Kidney (tissue), 14 donors: ENCODE results near the gene UBE2Z. TPM values are rescaled to one million over a fixed set of nuclear protein-coding genes. Genes with fewer than 3 reads are reported as not detected.

Experiments used
- DNase-seq, 5 donors: peaks; one replicate each; pipeline ENCODE4 v3.0.0-alpha.2; 2013 to 2020
- FAIRE-seq: peaks from 2 replicates; lab custom pipeline; 2012; peaks lifted over from hg19 to GRCh38; lab: Jason Lieb, UNC
- H3K27ac ChIP-seq, 2 donors: one replicate each; pipeline ENCODE4 v1.7.0; 2013; ENCODE audit warnings: low read depth in 2 of 2, low read length in 2 of 2, inconsistent platforms in 1 of 2
- H3K27me3 ChIP-seq: one replicate; pipeline ENCODE4 v1.7.1; 2013; ENCODE audit warnings: low read length, inconsistent platforms; ENCODE audit not compliant: control insufficient read depth, insufficient read depth
- H3K36me3 ChIP-seq, 3 donors: one replicate each; pipeline versions ENCODE4 v1.7.0 to v1.7.1; 2013; ENCODE audit warnings: low read length in 3 of 3, control low read depth in 1 of 3, inconsistent platforms in 1 of 3; ENCODE audit not compliant: insufficient read depth in 3 of 3, control insufficient read depth in 2 of 3
- H3K4me1 ChIP-seq, 3 donors: one replicate each; pipeline versions ENCODE4 v1.7.0 to v1.7.1; 2013; ENCODE audit warnings: low read length in 3 of 3, inconsistent platforms in 1 of 3, low read depth in 1 of 3; ENCODE audit not compliant: control insufficient read depth in 2 of 3, insufficient read depth in 2 of 3
- H3K4me3 ChIP-seq, 3 donors: one replicate each; pipeline versions ENCODE4 v1.7.0 to v1.8.1; 2013; ENCODE audit warnings: low read length in 3 of 3, control low read depth in 1 of 3, inconsistent platforms in 1 of 3
- H3K9ac ChIP-seq, 3 donors: one replicate each; pipeline versions ENCODE4 v1.7.0 to v1.7.1; 2013; ENCODE audit warnings: low read length in 3 of 3, control low read depth in 1 of 3, inconsistent platforms in 1 of 3
- H3K9me3 ChIP-seq, 3 donors: one replicate each; pipeline versions ENCODE4 v1.7.0 to v1.7.1; 2013; ENCODE audit warnings: low read length in 3 of 3, control low read depth in 1 of 3, inconsistent platforms in 1 of 3; ENCODE audit not compliant: control insufficient read depth in 2 of 3, insufficient read depth in 1 of 3
- intact Hi-C: fragments of 100-400 bp; cut with DNase I; formaldehyde crosslinking; loops from one replicate; pipeline ENCODE4 v1.11.1; 2022
- polyA plus RNA-seq: library from polyadenylated mRNA; stranded (reverse); fragments of 350-450 nt; fragmentation: Illumina TruSeq; extraction: RNeasy Lipid Tissue Mini Kit (QIAGEN cat#74804); gene quantifications from one replicate; pipeline ENCODE4 v1.2.3, GENCODE V29; 2014; ENCODE audit warnings: low read depth, low replicate concordance; ENCODE audit not compliant: insufficient read depth
- total RNA-seq: library from RNA; stranded (reverse); fragmentation: NEBNext Ultra II Directional; extraction: Animal tissue kit (Norgen Biotek cat#: 25700); gene quantifications from one replicate; pipeline ENCODE4 v1.2.1, GENCODE V29; 2021
- TF ChIP-seq, protein P1 (sequence below): IDR thresholded peaks from 3 replicates; pipeline ENCODE4 v1.5.1; 2012; ENCODE audit warnings: mild to moderate bottlenecking, moderate library complexity, borderline replicate concordance; ENCODE audit not compliant: insufficient read depth; ENCODE audit errors: extremely low read depth
- donor health status: control.
- donor health status: control.
- donor health status: control.
- donor health status: control.
- donor health status: control.
- donor health status: DM: yes; HTN: yes; CAD: no.
- donor health status: Normal renal cell carcinoma (clear cell type).

UBE2Z gene
- total and polyA plus RNA-seq, 2 donors from 2014 or later, result 47.5 to 86.7 TPM

DNA sequence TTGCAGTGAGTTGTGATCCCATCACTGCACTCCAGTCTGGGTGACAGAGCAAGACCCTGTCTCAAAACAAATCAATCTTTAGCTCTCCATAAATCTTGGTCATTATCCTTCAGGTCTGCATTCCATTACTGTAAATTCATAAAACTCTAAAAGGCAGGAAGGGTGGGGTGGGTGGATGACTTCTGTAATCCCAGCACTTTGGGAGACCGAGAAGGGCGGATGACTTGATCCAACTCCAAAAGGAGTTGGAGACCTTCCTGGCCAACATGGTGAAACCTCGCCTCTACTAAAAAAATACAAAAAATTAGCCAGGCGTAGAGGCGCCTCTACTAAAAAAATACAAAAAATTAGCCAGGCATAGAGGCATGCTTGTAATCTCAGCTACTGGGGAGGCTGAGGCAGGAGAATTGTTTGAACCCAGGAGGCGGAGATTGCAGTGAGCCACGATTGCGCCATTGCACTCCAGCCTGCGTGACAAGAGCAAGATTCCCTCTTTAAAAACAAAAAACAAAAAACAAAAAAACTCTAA, 2.2 kb upstream of the UBE2Z start:
- Histone ChIP-seq H3K4me1 (peaks cover 0 to 18% (median 14%) of the 10 kb centered on the region in 3 donors), H3K4me3 (no peak overlapping the region), H3K27ac (no peak overlapping the region), H3K27me3 (no peaks in the 10 kb centered on the region), H3K9ac (no peak overlapping the region), H3K36me3 (peaks cover 0 to 4% (median 0%) of the 10 kb centered on the region in 3 donors), H3K9me3 (no peaks in the 10 kb centered on the region)
- intact Hi-C loops, result no loop called here
- DNase-seq (no peak), FAIRE-seq (no peak)
- TF ChIP-seq, protein P1, sequence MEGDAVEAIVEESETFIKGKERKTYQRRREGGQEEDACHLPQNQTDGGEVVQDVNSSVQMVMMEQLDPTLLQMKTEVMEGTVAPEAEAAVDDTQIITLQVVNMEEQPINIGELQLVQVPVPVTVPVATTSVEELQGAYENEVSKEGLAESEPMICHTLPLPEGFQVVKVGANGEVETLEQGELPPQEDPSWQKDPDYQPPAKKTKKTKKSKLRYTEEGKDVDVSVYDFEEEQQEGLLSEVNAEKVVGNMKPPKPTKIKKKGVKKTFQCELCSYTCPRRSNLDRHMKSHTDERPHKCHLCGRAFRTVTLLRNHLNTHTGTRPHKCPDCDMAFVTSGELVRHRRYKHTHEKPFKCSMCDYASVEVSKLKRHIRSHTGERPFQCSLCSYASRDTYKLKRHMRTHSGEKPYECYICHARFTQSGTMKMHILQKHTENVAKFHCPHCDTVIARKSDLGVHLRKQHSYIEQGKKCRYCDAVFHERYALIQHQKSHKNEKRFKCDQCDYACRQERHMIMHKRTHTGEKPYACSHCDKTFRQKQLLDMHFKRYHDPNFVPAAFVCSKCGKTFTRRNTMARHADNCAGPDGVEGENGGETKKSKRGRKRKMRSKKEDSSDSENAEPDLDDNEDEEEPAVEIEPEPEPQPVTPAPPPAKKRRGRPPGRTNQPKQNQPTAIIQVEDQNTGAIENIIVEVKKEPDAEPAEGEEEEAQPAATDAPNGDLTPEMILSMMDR, result no peak

DNA sequence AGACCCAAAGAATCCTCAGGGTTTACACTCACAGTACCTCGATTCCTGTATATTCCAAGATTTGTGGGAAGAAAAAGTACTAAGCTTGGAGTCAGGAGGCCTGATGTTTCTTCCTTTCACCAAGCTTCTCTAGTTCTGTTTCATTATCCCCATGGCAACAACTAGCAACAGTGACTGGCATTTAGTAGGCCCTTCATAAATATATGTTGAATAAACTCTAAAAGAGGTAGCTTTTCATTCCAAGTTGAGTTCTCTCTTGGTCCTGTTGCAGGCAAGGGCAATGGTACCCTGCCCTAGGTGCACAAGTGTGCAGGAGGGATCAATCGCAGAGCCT, 527 bp upstream of the UBE2Z start:
- peaks cover 0 to 7% (median 0%) of the 10 kb centered on the region in 3 donors for H3K36me3 ChIP-seq
- H3K27me3 ChIP-seq, result no peaks in the 10 kb centered on the region
- TF ChIP-seq, protein P1, result no peak
- H3K27ac ChIP-seq, result peak overlapping the region; percentile 64 to 77
- H3K4me1 ChIP-seq, result peaks cover 0 to 23% (median 16%) of the 10 kb centered on the region in 3 donors
- FAIRE-seq (no peak), DNase-seq (peak in 1 of 5 donors; percentile 73)
- intact Hi-C loops, result no loop called here
- H3K9me3 ChIP-seq, result no peaks in the 10 kb centered on the region
- H3K4me3 ChIP-seq, result peak overlapping the region; percentile 88 to 98 (median 91)
- H3K9ac ChIP-seq, result peak overlapping the region; percentile 9 to 96 (median 84)

DNA sequence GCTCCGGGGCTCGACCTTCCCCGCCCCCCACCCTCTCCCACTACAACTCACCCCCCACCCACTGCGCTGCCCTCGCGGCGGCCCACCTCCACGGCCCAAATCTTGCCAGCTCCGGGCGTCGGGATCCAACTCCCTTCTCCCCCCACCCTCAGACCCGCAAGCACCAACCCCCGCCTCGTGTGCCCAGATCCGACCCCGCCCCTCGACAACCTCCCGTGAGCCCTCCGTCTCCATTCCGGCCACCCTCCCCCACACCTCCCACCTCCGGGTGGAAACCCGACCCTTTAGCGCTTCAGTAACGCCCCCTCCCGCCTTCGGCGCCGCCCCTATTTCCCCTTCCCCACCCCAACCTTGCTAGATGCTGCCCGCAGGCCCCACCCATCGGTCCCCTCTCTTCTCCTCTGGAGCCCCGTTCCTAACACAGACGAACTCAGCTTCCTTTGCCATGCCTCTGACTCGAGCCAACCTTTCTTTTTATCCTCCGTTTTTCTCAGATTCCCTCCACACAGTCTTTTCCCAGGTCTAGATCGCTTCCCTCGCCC, 717 bp downstream of the UBE2Z start:
- TF ChIP-seq, protein P1, result no peak
- peak overlapping the region; percentile 29 to 84 (median 66) for H3K9ac ChIP-seq
- DNase-seq, result peak; percentile 94 to 97 (median 96)
- H3K27ac ChIP-seq, result peak overlapping the region; percentile 73 to 77
- intact Hi-C loops, result no loop called here
- no peak for FAIRE-seq
- no peaks in the 10 kb centered on the region for H3K9me3 ChIP-seq
- H3K4me3 ChIP-seq, result peak overlapping the region; percentile 71 to 91 (median 77)
- no peaks in the 10 kb centered on the region for H3K27me3 ChIP-seq
- H3K36me3 ChIP-seq, result peaks cover 2 to 7% (median 6%) of the 10 kb centered on the region in 3 donors
- H3K4me1 ChIP-seq, result peaks cover 0 to 23% (median 16%) of the 10 kb centered on the region in 3 donors
